ENCODE measurements around the gene CLDN18.

DNA sequence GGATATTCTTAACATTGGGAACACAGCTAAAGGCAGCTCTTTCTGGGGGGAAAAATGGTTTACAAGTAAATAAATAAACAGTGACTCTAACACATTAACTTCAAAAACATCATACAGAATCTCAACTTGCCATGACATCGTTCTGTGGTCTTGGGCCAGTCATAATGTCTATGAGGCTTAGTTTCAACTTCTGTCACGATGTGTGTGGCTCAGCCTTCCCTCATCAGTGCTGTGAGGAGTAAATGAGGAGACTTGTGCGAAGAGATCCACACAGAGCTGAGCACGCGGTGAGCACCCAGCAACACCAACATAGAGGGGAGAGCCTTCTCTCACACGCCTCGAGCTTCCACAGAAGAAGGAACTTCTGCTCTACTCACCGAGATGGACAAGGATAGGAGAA is 56.4 kb downstream of the CLDN18 start:
- TF ChIP-seq YY1 (IDR thresholded peaks at IDR 0.05; ENCODE audit: insufficient read depth, insufficient read length) (no peak), ZNF274 (IDR thresholded peaks at IDR 0.05; ENCODE audit: low read depth, low read length) (no peak), SUZ12 (IDR thresholded peaks at IDR 0.05; ENCODE audit: extremely low read depth, insufficient read depth, insufficient read length) (no peak)

All from NT2/D1 (cell line).